T-helper 1 cell treated with Interleukin-12 subunit alpha and Interleukin-12 subunit beta and Interleukin-4 antibody, amounts not matched to agents 30 μg/mL and 1 μg/mL, for 36 hours (primary cell): Measurements from ENCODE around the gene EVA1A.

Experiments
- H3K27ac Mint-ChIP-seq: one replicate; pipeline ENCODE4 v1.8.0; 2021; ENCODE audit warnings: mild to moderate bottlenecking, mixed read lengths
- H3K27me3 Mint-ChIP-seq: one replicate; pipeline ENCODE4 v1.8.0; 2021; ENCODE audit warnings: low read depth, mixed read lengths
- H3K36me3 Mint-ChIP-seq: one replicate; pipeline ENCODE4 v1.8.0; 2021; ENCODE audit warnings: low read depth, mixed read lengths
- H3K4me1 Mint-ChIP-seq: one replicate; pipeline ENCODE4 v1.8.0; 2021; ENCODE audit warnings: low read depth, mixed read lengths
- H3K4me3 Mint-ChIP-seq: one replicate; pipeline ENCODE4 v1.8.0; 2021; ENCODE audit warnings: mild to moderate bottlenecking, moderate library complexity, mixed read lengths
- H3K9me3 Mint-ChIP-seq: one replicate; pipeline ENCODE4 v1.8.0; 2021; ENCODE audit warnings: mixed read lengths

The EVA1A gene

DNA sequence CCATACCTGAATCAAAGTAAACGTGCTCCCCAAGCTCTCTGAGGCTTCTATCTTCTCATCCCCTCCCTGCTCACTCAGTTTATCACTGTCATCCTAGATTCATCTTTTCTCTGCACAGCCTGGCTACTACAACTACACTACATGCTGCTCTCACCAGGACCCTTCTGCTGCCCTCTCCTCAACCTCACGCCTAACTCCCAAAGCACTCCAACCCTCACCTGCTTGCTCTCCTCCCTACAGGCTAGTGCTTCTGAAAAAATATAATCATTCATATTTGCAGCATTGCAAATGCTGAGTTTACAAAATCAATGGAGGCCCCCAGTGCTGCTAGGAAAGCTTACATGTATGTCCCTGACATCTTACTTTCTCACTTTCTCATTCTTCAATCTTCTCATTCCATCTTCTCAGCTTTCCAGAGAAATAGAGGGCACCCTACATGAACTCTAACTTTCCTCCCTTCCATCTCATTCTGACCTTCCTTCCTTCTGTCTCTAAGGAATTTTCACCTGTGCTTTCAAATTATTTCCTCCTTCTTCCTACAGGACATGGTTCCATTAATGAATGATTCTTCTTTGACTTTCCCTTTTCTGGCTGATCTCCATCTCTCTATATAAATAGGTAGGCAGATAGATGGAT, 36.3 kb downstream of the EVA1A start:
- Mint-ChIP-seq H3K36me3 (no peaks in the 10 kb centered on the region), H3K9me3 (no peaks in the 10 kb centered on the region), H3K4me3 (no peak overlapping the region), H3K27me3 (peaks cover 9% of the 10 kb centered on the region), H3K27ac (no peak overlapping the region), H3K4me1 (no peaks in the 10 kb centered on the region)

GRCh38 chr2:75523313-75524275, 37.1 kb downstream of the EVA1A start:
- Mint-ChIP-seq H3K4me3 (no peak overlapping the region), H3K27me3 (peaks cover 9% of the 10 kb centered on the region), H3K4me1 (no peaks in the 10 kb centered on the region), H3K27ac (no peak overlapping the region), H3K9me3 (no peaks in the 10 kb centered on the region), H3K36me3 (no peaks in the 10 kb centered on the region)

DNA sequence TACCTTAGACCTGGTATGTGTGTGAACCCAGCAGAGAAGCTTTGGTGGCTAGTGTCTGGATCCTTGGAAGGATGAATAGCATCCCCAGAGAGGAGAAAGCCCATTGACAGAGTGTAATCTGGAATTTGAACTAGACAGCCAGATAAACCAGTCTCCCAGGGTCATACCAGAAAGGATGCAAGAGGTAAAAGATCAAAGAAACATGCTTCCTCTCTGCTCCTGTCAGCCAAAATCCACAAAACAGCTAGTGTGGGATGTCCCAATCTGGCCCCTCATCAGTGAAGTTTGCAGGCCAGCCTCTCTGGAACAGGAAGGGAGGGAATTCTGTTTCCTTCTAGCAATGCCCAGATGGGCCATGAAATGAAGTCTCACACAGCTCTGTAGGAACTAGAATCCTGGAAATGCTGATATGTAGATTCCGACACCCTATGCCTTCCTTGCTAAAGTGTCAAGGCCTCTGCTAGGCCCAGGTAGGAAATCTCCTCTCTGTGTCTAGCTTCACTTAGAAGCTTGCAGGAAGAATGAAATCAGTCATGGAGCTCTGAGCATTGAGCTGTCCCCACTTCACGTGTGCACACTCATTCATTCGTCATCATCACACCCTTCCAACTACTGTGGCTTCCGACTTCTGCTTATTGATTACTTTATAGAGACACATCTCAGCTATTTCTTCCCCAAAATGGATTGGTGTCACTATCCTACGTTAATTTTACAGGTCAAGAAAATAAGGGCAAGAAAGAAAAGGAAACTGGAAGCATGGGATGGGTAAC, 38.0 kb downstream of the EVA1A start:
- no peaks in the 10 kb centered on the region for H3K4me1 Mint-ChIP-seq
- peaks cover 9% of the 10 kb centered on the region for H3K27me3 Mint-ChIP-seq
- H3K36me3 Mint-ChIP-seq, result no peaks in the 10 kb centered on the region
- no peak overlapping the region for H3K4me3 Mint-ChIP-seq
- H3K9me3 Mint-ChIP-seq, result no peaks in the 10 kb centered on the region
- no peak overlapping the region for H3K27ac Mint-ChIP-seq

DNA sequence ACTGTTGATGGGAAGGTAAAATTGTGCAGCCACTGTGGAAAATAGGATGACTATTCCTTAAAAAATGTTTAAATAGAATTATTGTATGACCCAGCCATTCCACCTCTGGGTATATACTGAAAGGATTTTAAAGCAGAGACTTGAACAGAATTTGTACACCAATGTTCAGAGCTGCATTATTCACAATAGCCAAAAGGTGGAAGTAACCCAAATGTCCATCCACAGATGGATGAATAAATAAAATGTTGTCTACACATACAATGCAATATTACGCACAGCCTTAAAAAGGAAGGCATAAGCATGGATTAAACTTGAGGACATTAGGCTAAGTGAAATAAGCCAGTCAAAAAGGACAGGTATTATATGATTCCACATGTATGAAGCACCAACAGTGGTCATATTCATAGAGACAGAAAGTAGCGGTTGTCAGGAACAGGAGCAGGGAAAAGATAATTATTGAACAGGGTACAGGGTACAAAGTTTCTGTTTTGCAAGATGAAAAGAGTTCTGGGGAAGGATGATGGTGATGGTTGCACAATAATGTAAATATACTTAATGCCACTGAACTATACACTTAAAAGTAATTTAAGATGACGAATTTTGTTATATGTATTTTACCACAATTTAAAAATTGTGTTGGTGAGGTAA, 39.4 kb downstream of the EVA1A start:
- no peaks in the 10 kb centered on the region for H3K9me3 Mint-ChIP-seq
- H3K36me3 Mint-ChIP-seq, result no peaks in the 10 kb centered on the region
- peaks cover 6% of the 10 kb centered on the region for H3K27me3 Mint-ChIP-seq
- H3K27ac Mint-ChIP-seq, result no peak overlapping the region
- H3K4me1 Mint-ChIP-seq, result no peaks in the 10 kb centered on the region
- H3K4me3 Mint-ChIP-seq, result no peak overlapping the region

DNA sequence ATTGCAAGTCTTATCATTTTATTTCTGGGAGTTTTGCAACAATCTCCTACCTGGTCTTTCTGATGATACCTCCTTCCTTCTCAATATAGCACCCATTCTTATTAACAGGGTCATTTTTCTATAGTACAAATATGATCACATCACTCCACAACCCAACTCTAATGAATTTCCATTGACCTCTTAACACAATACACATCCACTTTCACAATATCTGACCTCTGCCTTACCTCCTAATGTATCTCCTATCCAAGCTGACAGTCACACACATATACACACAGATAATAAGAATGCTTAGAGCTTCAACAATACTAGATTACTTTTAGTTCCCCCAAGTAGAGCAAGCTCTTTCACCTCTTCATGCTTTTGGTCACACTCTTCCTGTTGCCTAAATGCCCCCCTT, 40.9 kb downstream of the EVA1A start:
- Mint-ChIP-seq H3K9me3 (no peaks in the 10 kb centered on the region), H3K36me3 (no peaks in the 10 kb centered on the region), H3K27me3 (peaks cover 5% of the 10 kb centered on the region), H3K4me1 (no peaks in the 10 kb centered on the region), H3K4me3 (no peak overlapping the region), H3K27ac (no peak overlapping the region)

- no peak overlapping the region for H3K4me3 Mint-ChIP-seq
- no peak overlapping the region for H3K27ac Mint-ChIP-seq
- H3K9me3 Mint-ChIP-seq, result no peaks in the 10 kb centered on the region
- H3K4me1 Mint-ChIP-seq, result no peaks in the 10 kb centered on the region
- H3K36me3 Mint-ChIP-seq, result no peaks in the 10 kb centered on the region
- H3K27me3 Mint-ChIP-seq, result peaks cover 5% of the 10 kb centered on the region
Measured at GRCh38 chr2:75518638-75519465, 41.9 kb downstream of the EVA1A start.

DNA sequence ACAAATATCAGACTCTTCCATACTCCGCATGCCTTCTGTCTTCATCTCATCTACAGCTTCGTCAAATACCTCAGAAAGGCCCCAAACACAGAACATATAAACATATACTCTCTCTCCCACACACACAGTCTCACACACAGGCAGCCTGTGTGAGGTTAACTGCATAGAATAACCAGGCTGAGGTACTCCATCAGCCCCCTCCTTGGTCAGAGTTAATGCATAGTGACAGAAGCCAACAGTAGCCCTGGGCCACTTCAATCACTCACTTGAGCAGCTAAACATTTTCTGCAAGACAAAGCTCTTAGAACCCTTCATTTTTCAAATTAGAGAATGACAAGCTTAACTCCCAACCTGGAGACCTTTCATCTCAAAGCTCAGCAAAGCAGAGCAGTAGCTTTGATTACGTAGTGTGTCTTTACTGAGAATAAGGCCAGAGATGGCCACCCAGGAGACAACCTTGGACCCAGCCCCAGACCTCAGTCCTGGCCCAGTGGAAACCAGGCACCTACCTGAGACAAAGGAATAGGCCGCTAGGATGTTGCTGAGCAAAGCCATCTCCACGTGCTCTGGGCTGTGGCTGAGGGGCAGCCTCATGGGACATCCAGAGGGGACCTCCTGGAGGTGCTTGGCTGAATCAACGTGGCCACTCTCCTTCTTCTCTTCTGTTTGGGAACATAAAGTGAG, 43.0 kb downstream of the EVA1A start:
- H3K27me3 Mint-ChIP-seq, result peaks cover 5% of the 10 kb centered on the region
- H3K27ac Mint-ChIP-seq, result no peak overlapping the region
- H3K9me3 Mint-ChIP-seq, result peaks cover 3% of the 10 kb centered on the region
- no peak overlapping the region for H3K4me3 Mint-ChIP-seq
- H3K4me1 Mint-ChIP-seq, result no peaks in the 10 kb centered on the region
- H3K36me3 Mint-ChIP-seq, result no peaks in the 10 kb centered on the region

DNA sequence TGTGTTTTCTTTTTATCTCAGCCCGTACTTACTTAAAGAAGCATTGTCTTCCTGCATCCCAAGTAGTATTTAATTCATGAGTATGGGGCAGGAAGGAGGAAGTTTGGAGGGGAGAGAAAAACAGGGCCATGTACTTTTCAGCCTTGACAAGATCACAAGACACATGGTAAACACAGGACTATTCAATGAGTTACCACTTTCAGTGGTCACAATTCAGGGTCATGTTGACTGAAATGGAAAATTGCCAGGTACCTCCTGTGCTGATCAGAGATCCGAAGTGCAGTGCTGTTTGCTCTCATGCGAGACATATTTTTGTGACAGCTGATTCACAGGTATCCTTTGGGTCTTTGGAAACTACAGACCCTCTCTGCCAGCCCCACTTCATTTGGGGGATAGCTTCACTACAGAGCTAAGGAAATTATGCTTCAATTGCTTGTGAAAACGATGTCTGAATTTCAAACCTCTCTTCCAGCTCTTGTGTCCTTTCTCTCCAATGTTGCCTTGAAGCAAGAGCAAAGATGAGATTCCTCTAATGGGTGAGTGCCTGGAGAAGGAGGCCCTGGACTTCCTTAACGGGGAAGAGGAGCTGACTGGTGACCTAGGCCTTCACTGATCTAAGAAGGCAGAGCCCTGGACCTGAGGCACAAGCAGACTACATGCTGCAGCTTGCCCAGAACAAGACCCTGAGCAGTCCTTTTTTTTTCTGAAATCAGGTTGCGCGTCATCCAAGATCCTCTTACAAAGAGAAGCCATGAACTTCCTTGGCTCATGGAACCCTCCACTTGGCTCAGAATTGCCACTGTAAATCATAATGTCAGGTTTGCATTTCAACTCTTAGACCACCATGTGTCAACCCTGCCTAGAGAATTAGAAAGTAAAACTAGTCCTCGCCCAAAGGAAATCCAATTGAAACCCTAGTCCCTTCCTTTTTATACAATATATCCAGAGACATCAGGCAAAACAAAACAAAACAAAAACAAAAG, 44.1 kb downstream of the EVA1A start:
- Mint-ChIP-seq H3K4me1 (no peaks in the 10 kb centered on the region), H3K27ac (no peak overlapping the region), H3K4me3 (no peak overlapping the region), H3K9me3 (peaks cover 11% of the 10 kb centered on the region), H3K36me3 (no peaks in the 10 kb centered on the region), H3K27me3 (peaks cover 12% of the 10 kb centered on the region)

- Mint-ChIP-seq H3K27me3 (peaks cover 12% of the 10 kb centered on the region), H3K4me3 (no peak overlapping the region), H3K4me1 (no peaks in the 10 kb centered on the region), H3K9me3 (peaks cover 13% of the 10 kb centered on the region), H3K36me3 (no peaks in the 10 kb centered on the region), H3K27ac (no peak overlapping the region)
Measured at GRCh38 chr2:75515584-75516368, 45.0 kb downstream of the EVA1A start.

- H3K27me3 Mint-ChIP-seq, result peaks cover 7% of the 10 kb centered on the region
- no peaks in the 10 kb centered on the region for H3K4me1 Mint-ChIP-seq
- peaks cover 15% of the 10 kb centered on the region for H3K9me3 Mint-ChIP-seq
- H3K4me3 Mint-ChIP-seq, result no peak overlapping the region
- no peaks in the 10 kb centered on the region for H3K36me3 Mint-ChIP-seq
- no peak overlapping the region for H3K27ac Mint-ChIP-seq
Measured at GRCh38 chr2:75513616-75514170, 47.0 kb downstream of the EVA1A start.

- no peaks in the 10 kb centered on the region for H3K36me3 Mint-ChIP-seq
- H3K27me3 Mint-ChIP-seq, result peaks cover 7% of the 10 kb centered on the region
- H3K9me3 Mint-ChIP-seq, result peaks cover 17% of the 10 kb centered on the region
- H3K27ac Mint-ChIP-seq, result no peak overlapping the region
- H3K4me1 Mint-ChIP-seq, result no peaks in the 10 kb centered on the region
- no peak overlapping the region for H3K4me3 Mint-ChIP-seq
Measured at GRCh38 chr2:75512455-75513212, 48.1 kb downstream of the EVA1A start.
